ENCODE measurements around the gene SOHLH2. TPM values are rescaled to one million over a fixed set of nuclear protein-coding genes. Genes with fewer than 3 reads are reported as not detected.

The SOHLH2 gene
- total and polyA plus RNA-seq, 2 of the 4 experiments (the other 2 are of a cell fraction), result 0.17 to 0.18 TPM

DNA sequence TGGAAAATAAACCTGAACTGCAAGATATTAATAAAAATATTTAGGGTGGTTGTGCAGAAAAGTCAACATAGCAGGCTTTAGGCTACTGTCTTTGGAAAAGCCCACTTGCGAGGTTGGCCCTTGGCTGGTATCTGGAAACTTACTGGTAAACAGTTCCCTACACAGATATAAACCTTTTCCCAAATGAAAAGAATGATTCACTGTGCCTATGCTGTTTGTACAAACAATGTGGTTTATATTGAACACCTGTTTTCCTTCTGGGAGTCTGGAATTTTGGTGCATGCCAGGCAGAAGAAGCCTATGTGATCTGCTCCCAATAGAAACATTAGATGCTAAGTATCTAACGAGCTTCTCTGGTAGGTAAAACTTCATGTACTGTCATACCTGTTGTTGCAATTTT is 29.7 kb upstream of the SOHLH2 start:
- Histone ChIP-seq H3K9ac (ENCODE audit: low read depth, low read length) (no peak overlapping the region), H3K18ac (ENCODE audit: low read depth, low read length) (no peak overlapping the region), H3K9me1 (ENCODE audit: insufficient read depth, low read length) (no peaks in the 10 kb centered on the region), H3K36me3 (ENCODE audit: control insufficient read depth, insufficient read depth, low read length) (no peaks in the 10 kb centered on the region), H2BK120ac (ENCODE audit: low read depth, low read length) (no peak overlapping the region), H2BK15ac (ENCODE audit: low read depth, low read length) (no peak overlapping the region), H2AK5ac (ENCODE audit: low read depth, low read length) (no peak overlapping the region), H3K56ac (ENCODE audit: extremely low read depth, insufficient read depth, low read length) (no peak overlapping the region), H3K4me1 (ENCODE audit: control insufficient read depth, insufficient read depth, low read length) (no peaks in the 10 kb centered on the region), H3K4me3 (ENCODE audit: insufficient read depth, low read depth, low read length) (no peak overlapping the region), H2BK5ac (ENCODE audit: low read depth, low read length, poor library complexity, severe bottlenecking) (no peak overlapping the region), H3K14ac (replicated peaks; ENCODE audit: low read depth, low read length) (no peak overlapping the region), H3K4ac (ENCODE audit: low read depth, low read length) (no peak overlapping the region), H2AK9ac (replicated peaks; ENCODE audit: low read depth, low read length, poor library complexity) (no peak overlapping the region), H2BK20ac (ENCODE audit: low read depth, low read length) (no peak overlapping the region), H3K4me2 (ENCODE audit: low read depth, low read length) (no peak overlapping the region), H4K5ac (ENCODE audit: low read depth, low read length) (no peak overlapping the region), H3K9me3 (ENCODE audit: control insufficient read depth, insufficient read depth, low read length) (no peaks in the 10 kb centered on the region), H4K91ac (ENCODE audit: insufficient read depth, low read depth, low read length) (no peak overlapping the region), H3K23ac (ENCODE audit: low read depth, low read length) (no peak overlapping the region), H4K8ac (ENCODE audit: low read depth in 2 of 2, low read length in 2 of 2) (no peak overlapping the region), H3K79me1 (ENCODE audit: low read depth in 1 of 2, low read length in 2 of 2) (no peaks in the 10 kb centered on the region), H3K27ac (ENCODE audit: insufficient read depth, low read length) (no peak overlapping the region), H3K27me3 (ENCODE audit: control insufficient read depth, insufficient read depth, low read length) (no peaks in the 10 kb centered on the region), H2AFZ (replicated peaks; ENCODE audit: low read length, poor library complexity) (no peak overlapping the region), H4K20me1 (ENCODE audit: insufficient read depth, low read length) (no peaks in the 10 kb centered on the region)
- ChIA-PET CTCF (no interaction called here), POLR2A (ENCODE audit: unreplicated experiment) (no interaction called here)
- BruUV-seq (replicated peaks), result no TSS peak
- dilution Hi-C loops (cut with HindIII; ENCODE audit: low sequenced_read_pairs, unreplicated experiment), result no loop called here
- TF ChIP-seq SMC3 (IDR thresholded peaks at IDR 0.05; ENCODE audit: low read depth, low read length), result no peak
- no peak for TF ChIP-seq NFE2L2 (IDR thresholded peaks at IDR 0.05; ENCODE audit: low read depth, low read length)
- TF ChIP-seq RFX5 (IDR thresholded peaks at IDR 0.05; ENCODE audit: low read depth, low read length), result no peak
- TF ChIP-seq, protein P1, sequence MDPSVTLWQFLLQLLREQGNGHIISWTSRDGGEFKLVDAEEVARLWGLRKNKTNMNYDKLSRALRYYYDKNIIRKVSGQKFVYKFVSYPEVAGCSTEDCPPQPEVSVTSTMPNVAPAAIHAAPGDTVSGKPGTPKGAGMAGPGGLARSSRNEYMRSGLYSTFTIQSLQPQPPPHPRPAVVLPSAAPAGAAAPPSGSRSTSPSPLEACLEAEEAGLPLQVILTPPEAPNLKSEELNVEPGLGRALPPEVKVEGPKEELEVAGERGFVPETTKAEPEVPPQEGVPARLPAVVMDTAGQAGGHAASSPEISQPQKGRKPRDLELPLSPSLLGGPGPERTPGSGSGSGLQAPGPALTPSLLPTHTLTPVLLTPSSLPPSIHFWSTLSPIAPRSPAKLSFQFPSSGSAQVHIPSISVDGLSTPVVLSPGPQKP (IDR thresholded peaks at IDR 0.05; ENCODE audit: borderline replicate concordance, low read depth, low read length), result no peak
- TF ChIP-seq CEBPB (IDR thresholded peaks at IDR 0.05; ENCODE audit: low read depth, low read length), result no peak
- TF ChIP-seq, protein P2, sequence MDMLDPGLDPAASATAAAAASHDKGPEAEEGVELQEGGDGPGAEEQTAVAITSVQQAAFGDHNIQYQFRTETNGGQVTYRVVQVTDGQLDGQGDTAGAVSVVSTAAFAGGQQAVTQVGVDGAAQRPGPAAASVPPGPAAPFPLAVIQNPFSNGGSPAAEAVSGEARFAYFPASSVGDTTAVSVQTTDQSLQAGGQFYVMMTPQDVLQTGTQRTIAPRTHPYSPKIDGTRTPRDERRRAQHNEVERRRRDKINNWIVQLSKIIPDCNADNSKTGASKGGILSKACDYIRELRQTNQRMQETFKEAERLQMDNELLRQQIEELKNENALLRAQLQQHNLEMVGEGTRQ (IDR thresholded peaks at IDR 0.05; ENCODE audit: low read depth, low read length), result no peak
- TF ChIP-seq RCOR1 (IDR thresholded peaks at IDR 0.05; ENCODE audit: insufficient replicate concordance, low read length), result no peak
- TF ChIP-seq, protein P3, sequence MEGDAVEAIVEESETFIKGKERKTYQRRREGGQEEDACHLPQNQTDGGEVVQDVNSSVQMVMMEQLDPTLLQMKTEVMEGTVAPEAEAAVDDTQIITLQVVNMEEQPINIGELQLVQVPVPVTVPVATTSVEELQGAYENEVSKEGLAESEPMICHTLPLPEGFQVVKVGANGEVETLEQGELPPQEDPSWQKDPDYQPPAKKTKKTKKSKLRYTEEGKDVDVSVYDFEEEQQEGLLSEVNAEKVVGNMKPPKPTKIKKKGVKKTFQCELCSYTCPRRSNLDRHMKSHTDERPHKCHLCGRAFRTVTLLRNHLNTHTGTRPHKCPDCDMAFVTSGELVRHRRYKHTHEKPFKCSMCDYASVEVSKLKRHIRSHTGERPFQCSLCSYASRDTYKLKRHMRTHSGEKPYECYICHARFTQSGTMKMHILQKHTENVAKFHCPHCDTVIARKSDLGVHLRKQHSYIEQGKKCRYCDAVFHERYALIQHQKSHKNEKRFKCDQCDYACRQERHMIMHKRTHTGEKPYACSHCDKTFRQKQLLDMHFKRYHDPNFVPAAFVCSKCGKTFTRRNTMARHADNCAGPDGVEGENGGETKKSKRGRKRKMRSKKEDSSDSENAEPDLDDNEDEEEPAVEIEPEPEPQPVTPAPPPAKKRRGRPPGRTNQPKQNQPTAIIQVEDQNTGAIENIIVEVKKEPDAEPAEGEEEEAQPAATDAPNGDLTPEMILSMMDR (conservative IDR thresholded peaks at IDR 0.05; ENCODE audit: low read depth, low read length), result no peak
- no peak for TF ChIP-seq POLR2A (IDR thresholded peaks at IDR 0.05; ENCODE audit: low read depth, low read length)
- ATAC-seq (ENCODE audit: low read depth) (no peak), DNase-seq (no peak)
- WGBS, 2 experiments (ENCODE audit: extremely low coverage in 2 of 2, insufficient read length in 1 of 2), result no CpG with 5 or more reads among the region's 2 CpGs
- intact Hi-C loops (cut with micrococcal nuclease), result no loop called here
- in situ Hi-C loops (cut with MboI; ENCODE audit: low sequenced_read_pairs), result no loop called here
